Fibroblast of lung (primary cell): ENCODE results near the gene PTPN22.

Experiments
- EZH2 ChIP-seq: IDR thresholded peaks from 2 replicates; pipeline ENCODE4 v1.5.1; 2012; ENCODE audit warnings: low read length, control low read depth, mild to moderate bottlenecking; ENCODE audit errors: missing control alignments
- TF ChIP-seq, protein P1 (sequence below), 2 donors: IDR thresholded peaks in 1 of 2; conservative IDR thresholded peaks in 1 of 2; 1 replicate in 1 of 2; 2 replicates in 1 of 2; pipeline ENCODE4 v1.5.1; 2011 to 2012; ENCODE audit warnings: low read length in 2 of 2, control low read depth in 1 of 2, inconsistent platforms in 1 of 2, low read depth in 1 of 2, mild to moderate bottlenecking in 1 of 2

DNA sequence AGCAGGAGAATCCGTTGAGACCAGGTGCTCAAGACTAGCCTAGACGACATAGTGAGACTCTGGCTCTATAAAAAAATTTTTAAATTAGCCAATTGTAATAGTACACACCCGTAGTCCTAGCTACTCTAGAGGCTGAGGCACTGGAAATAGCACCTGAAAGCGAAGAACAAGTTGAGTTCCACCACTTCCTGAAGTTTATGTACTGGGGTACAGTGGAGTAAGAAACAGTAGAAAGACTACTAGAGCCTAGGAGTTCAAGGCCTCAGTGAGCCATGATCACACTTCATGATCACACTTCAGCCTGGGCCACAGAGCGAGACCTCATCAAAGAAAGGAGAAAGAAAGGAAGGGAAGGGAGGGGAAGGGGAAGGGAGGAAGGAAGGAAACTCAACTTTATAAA, 79.0 kb downstream of the PTPN22 start:
- TF ChIP-seq, protein P1, sequence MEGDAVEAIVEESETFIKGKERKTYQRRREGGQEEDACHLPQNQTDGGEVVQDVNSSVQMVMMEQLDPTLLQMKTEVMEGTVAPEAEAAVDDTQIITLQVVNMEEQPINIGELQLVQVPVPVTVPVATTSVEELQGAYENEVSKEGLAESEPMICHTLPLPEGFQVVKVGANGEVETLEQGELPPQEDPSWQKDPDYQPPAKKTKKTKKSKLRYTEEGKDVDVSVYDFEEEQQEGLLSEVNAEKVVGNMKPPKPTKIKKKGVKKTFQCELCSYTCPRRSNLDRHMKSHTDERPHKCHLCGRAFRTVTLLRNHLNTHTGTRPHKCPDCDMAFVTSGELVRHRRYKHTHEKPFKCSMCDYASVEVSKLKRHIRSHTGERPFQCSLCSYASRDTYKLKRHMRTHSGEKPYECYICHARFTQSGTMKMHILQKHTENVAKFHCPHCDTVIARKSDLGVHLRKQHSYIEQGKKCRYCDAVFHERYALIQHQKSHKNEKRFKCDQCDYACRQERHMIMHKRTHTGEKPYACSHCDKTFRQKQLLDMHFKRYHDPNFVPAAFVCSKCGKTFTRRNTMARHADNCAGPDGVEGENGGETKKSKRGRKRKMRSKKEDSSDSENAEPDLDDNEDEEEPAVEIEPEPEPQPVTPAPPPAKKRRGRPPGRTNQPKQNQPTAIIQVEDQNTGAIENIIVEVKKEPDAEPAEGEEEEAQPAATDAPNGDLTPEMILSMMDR (conservative IDR thresholded peaks at IDR 0.05 in 1 of 2, IDR thresholded peaks at IDR 0.05 in 1 of 2; ENCODE audit: low read depth in 1 of 2, low read length in 2 of 2): no peak
- no peak for TF ChIP-seq EZH2
